GM23338 (cell line): ENCODE data around the gene B4GALT2. TPM values are rescaled to one million over a fixed set of nuclear protein-coding genes. Genes with fewer than 3 reads are reported as not detected.

ENCODE experiments used
- ATAC-seq: fragments of 200-7000 bp; cut with Tn5 transposase; 3 replicates; pipeline ENCODE4 v1.9.1; 2020
- DNase-seq: peaks from one replicate; pipeline ENCODE4 v3.0.0-alpha.2; 2015; ENCODE audit warnings: low spot score
- H2AFZ ChIP-seq: fragments of 200-600 bp; sonication (generic); 2 replicates; pipeline ENCODE4 v1.8.0; 2016; ENCODE audit warnings: antibody characterized with exemption, mild to moderate bottlenecking, moderate library complexity
- H3F3A ChIP-seq: fragments of 200-600 bp; sonication (generic); replicated peaks from 2 replicates; pipeline ENCODE4 v1.8.0; 2017; ENCODE audit warnings: antibody characterized with exemption, mixed run types, low read depth
- H3K27ac ChIP-seq: fragments of 200-600 bp; sonication (generic); 2 replicates; pipeline ENCODE4 v1.6.1; 2016; ENCODE audit warnings: low read depth
- H3K27me3 ChIP-seq: fragments of 200-600 bp; sonication (generic); 2 replicates; pipeline ENCODE4 v1.8.0; 2016; ENCODE audit warnings: mild to moderate bottlenecking, mixed run types, moderate library complexity; ENCODE audit not compliant: insufficient read depth
- H3K36me3 ChIP-seq: fragments of 200-600 bp; sonication (generic); 2 replicates; pipeline ENCODE4 v1.8.0; 2016; ENCODE audit warnings: mild to moderate bottlenecking; ENCODE audit not compliant: insufficient read depth
- H3K4me1 ChIP-seq: fragments of 200-600 bp; sonication (generic); 2 replicates; pipeline ENCODE4 v1.8.0; 2016; ENCODE audit warnings: mild to moderate bottlenecking, moderate library complexity; ENCODE audit not compliant: insufficient read depth
- H3K4me2 ChIP-seq: fragments of 200-600 bp; sonication (generic); 2 replicates; pipeline ENCODE4 v1.7.1; 2017; ENCODE audit warnings: mixed run types
- H3K4me3 ChIP-seq: fragments of 200-600 bp; sonication (generic); 2 replicates; pipeline ENCODE4 v1.6.1; 2016; ENCODE audit warnings: mixed run types
- H3K79me2 ChIP-seq: fragments of 200-600 bp; sonication (generic); replicated peaks from 2 replicates; pipeline ENCODE4 v1.8.0; 2017; ENCODE audit warnings: mild to moderate bottlenecking; ENCODE audit not compliant: insufficient read depth
- H3K9me2 ChIP-seq: fragments of 200-600 bp; sonication (generic); 2 replicates; pipeline ENCODE4 v1.8.0; 2017; ENCODE audit not compliant: insufficient read depth
- H4K20me1 ChIP-seq: fragments of 200-600 bp; sonication (generic); replicated peaks from 2 replicates; pipeline ENCODE4 v1.8.0; 2017; ENCODE audit warnings: mild to moderate bottlenecking; ENCODE audit not compliant: insufficient read depth
- H3K27ac Mint-ChIP-seq: 2 replicates; pipeline ENCODE4 v1.8.0; 2020; ENCODE audit warnings: inconsistent platforms, mild to moderate bottlenecking, moderate library complexity, mixed read lengths
- H3K27me3 Mint-ChIP-seq: 3 replicates; pipeline ENCODE4 v1.8.0; 2022; ENCODE audit warnings: low read depth, mild to moderate bottlenecking, moderate library complexity, mixed read lengths, inconsistent platforms; ENCODE audit not compliant: insufficient read depth, poor library complexity
- H3K36me3 Mint-ChIP-seq: 3 replicates; pipeline ENCODE4 v1.8.0; 2021; ENCODE audit warnings: low read depth, mild to moderate bottlenecking, inconsistent platforms, moderate library complexity, mixed read lengths
- H3K4me1 Mint-ChIP-seq: 3 replicates; pipeline ENCODE4 v1.8.0; 2020; ENCODE audit warnings: mild to moderate bottlenecking, inconsistent platforms, mixed read lengths
- H3K4me3 Mint-ChIP-seq: 3 replicates; pipeline ENCODE4 v1.8.0; 2021; ENCODE audit warnings: moderate library complexity, mild to moderate bottlenecking, inconsistent platforms, mixed read lengths
- H3K9me3 Mint-ChIP-seq: 3 replicates; pipeline ENCODE4 v1.8.0; 2020; ENCODE audit warnings: moderate library complexity, mild to moderate bottlenecking, inconsistent platforms, mixed read lengths
- NANOG ChIP-seq: IDR thresholded peaks from 2 replicates; pipeline ENCODE4 v1.6.1; 2016; ENCODE audit warnings: antibody characterized with exemption, borderline replicate concordance
- POLR2AphosphoS5 ChIP-seq: IDR thresholded peaks from 2 replicates; pipeline ENCODE4 v1.6.1; 2016; ENCODE audit warnings: antibody characterized with exemption, low read depth
- STAT1 ChIP-seq: IDR thresholded peaks from one replicate; pipeline ENCODE4 v1.6.1; 2016; ENCODE audit warnings: antibody characterized with exemption; ENCODE audit not compliant: unreplicated experiment
- ZNF114 ChIP-seq: fragments of 250-450 bp; sonication (Bioruptor Pico); IDR thresholded peaks from 2 replicates; pipeline ENCODE4 v1.5.0; 2020; ENCODE audit warnings: mild to moderate bottlenecking, moderate library complexity
- polyA plus RNA-seq: library from polyadenylated mRNA; unstranded; fragments of >200 nt; fragmentation: Nextera tagmentation; extraction: Ambion mirVana; gene quantifications from 2 replicates; pipeline ENCODE4 v1.2.1, GENCODE V29; 2016
- total RNA-seq: library from RNA; depleted of rRNA; stranded (reverse); fragments of >200 nt; shearing (Covaris generic); gene quantifications from 2 replicates; pipeline ENCODE4 v1.2.3, GENCODE V29; 2014
- TF ChIP-seq, protein P1 (sequence below): IDR thresholded peaks from 2 replicates; pipeline ENCODE4 v1.6.1; 2016; ENCODE audit warnings: antibody characterized with exemption
- TF ChIP-seq, protein P2 (sequence below): IDR thresholded peaks from one replicate; pipeline ENCODE4 v1.6.1; 2018; ENCODE audit warnings: antibody characterized with exemption; ENCODE audit not compliant: unreplicated experiment
- TF ChIP-seq, protein P3 (sequence below): fragments of 250-450 bp; sonication (Bioruptor Pico); IDR thresholded peaks from 2 replicates; pipeline ENCODE4 v1.5.0; 2020; ENCODE audit warnings: mild to moderate bottlenecking, moderate library complexity

B4GALT2 gene
- total and polyA plus RNA-seq, 2 experiments from 2014 or later, result 22.4 to 63.1 TPM

DNA sequence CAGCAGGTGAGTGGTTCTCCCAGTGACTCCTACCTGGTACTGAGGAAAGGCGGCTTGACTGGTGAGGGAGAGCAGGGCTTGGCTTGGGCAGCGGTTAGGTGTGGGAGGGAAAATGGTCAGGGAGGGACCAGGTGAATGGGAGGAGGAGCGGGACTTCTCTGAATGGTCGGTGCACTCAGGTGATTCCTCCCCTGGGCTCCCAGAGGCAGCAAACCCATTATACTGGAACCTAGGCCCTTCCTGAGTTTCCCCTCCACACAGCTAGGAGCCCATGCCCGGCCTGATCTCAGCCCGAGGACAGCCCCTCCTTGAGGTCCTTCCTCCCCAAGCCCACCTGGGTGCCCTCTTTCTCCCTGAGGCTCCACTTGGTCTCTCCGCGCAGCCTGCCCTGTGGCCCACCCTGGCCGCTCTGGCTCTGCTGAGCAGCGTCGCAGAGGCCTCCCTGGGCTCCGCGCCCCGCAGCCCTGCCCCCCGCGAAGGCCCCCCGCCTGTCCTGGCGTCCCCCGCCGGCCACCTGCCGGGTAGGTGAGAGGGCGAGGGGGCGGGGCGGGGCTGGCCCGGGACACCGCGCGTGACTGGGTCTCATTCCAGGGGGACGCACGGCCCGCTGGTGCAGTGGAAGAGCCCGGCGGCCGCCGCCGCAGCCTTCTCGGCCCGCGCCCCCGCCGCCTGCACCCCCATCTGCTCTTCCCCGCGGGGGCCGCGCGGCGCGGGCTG is 43.1 kb upstream of the B4GALT2 start:
- Mint-ChIP-seq H3K9me3 (no peaks in the 10 kb centered on the region), H3K27me3 (peaks cover 35% of the 10 kb centered on the region), H3K4me3 (peak overlapping the region; percentile 69), H3K36me3 (peaks cover 4% of the 10 kb centered on the region; the same call in 1 of the 3 replicates), H3K27ac (no peak overlapping the region), H3K4me1 (peaks cover 62% of the 10 kb centered on the region)
- peak overlapping the region; percentile 66 for H3K27ac ChIP-seq
- peak overlapping the region; percentile 97 for H3K4me2 ChIP-seq
- no peaks in the 10 kb centered on the region for H3K36me3 ChIP-seq
- 0 out of 2 replicates have a peak, but pooled peaks cover 7% of the 10 kb centered on the region for H3K79me2 ChIP-seq
- DNase-seq (peak; percentile 70), ATAC-seq (peak; percentile 5)
- TF ChIP-seq POLR2AphosphoS5 (peak; percentile 44), NANOG (no peak), STAT1 (no peak), ZNF114 (CRISPR knock-in tag) (no peak)
- TF ChIP-seq, protein P1, sequence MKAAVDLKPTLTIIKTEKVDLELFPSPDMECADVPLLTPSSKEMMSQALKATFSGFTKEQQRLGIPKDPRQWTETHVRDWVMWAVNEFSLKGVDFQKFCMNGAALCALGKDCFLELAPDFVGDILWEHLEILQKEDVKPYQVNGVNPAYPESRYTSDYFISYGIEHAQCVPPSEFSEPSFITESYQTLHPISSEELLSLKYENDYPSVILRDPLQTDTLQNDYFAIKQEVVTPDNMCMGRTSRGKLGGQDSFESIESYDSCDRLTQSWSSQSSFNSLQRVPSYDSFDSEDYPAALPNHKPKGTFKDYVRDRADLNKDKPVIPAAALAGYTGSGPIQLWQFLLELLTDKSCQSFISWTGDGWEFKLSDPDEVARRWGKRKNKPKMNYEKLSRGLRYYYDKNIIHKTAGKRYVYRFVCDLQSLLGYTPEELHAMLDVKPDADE, result no peak
- TF ChIP-seq, protein P2, sequence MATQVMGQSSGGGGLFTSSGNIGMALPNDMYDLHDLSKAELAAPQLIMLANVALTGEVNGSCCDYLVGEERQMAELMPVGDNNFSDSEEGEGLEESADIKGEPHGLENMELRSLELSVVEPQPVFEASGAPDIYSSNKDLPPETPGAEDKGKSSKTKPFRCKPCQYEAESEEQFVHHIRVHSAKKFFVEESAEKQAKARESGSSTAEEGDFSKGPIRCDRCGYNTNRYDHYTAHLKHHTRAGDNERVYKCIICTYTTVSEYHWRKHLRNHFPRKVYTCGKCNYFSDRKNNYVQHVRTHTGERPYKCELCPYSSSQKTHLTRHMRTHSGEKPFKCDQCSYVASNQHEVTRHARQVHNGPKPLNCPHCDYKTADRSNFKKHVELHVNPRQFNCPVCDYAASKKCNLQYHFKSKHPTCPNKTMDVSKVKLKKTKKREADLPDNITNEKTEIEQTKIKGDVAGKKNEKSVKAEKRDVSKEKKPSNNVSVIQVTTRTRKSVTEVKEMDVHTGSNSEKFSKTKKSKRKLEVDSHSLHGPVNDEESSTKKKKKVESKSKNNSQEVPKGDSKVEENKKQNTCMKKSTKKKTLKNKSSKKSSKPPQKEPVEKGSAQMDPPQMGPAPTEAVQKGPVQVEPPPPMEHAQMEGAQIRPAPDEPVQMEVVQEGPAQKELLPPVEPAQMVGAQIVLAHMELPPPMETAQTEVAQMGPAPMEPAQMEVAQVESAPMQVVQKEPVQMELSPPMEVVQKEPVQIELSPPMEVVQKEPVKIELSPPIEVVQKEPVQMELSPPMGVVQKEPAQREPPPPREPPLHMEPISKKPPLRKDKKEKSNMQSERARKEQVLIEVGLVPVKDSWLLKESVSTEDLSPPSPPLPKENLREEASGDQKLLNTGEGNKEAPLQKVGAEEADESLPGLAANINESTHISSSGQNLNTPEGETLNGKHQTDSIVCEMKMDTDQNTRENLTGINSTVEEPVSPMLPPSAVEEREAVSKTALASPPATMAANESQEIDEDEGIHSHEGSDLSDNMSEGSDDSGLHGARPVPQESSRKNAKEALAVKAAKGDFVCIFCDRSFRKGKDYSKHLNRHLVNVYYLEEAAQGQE, result no peak
- H2AFZ ChIP-seq, result peak overlapping the region; percentile 78; the same call in 1 of the 2 replicates
- H3K9me2 ChIP-seq, result no peaks in the 10 kb centered on the region
- peaks cover 32% of the 10 kb centered on the region for H3F3A ChIP-seq
- H3K4me3 ChIP-seq, result peak overlapping the region; percentile 69
- H3K4me1 ChIP-seq, result peaks cover 42% of the 10 kb centered on the region
- peaks cover 8% of the 10 kb centered on the region for H3K27me3 ChIP-seq
- H4K20me1 ChIP-seq, result peaks cover 16% of the 10 kb centered on the region

DNA sequence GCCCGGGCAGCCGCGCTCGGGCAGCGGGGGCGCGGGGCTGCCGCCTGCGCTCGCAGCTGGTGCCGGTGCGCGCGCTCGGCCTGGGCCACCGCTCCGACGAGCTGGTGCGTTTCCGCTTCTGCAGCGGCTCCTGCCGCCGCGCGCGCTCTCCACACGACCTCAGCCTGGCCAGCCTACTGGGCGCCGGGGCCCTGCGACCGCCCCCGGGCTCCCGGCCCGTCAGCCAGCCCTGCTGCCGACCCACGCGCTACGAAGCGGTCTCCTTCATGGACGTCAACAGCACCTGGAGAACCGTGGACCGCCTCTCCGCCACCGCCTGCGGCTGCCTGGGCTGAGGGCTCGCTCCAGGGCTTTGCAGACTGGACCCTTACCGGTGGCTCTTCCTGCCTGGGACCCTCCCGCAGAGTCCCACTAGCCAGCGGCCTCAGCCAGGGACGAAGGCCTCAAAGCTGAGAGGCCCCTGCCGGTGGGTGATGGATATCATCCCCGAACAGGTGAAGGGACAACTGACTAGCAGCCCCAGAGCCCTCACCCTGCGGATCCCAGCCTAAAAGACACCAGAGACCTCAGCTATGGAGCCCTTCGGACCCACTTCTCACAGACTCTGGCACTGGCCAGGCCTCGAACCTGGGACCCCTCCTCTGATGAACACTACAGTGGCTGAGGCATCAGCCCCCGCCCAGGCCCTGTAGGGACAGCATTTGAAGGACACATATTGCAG is 42.4 kb upstream of the B4GALT2 start:
- Histone ChIP-seq H3F3A (peaks cover 32% of the 10 kb centered on the region), H3K4me3 (peak overlapping the region; percentile 70), H2AFZ (no peak overlapping the region), H3K27me3 (peaks cover 8% of the 10 kb centered on the region), H3K4me1 (peaks cover 42% of the 10 kb centered on the region), H3K79me2 (0 out of 2 replicates have a peak, but pooled peaks cover 7% of the 10 kb centered on the region), H3K4me2 (peak overlapping the region; percentile 97), H3K36me3 (no peaks in the 10 kb centered on the region), H4K20me1 (peaks cover 16% of the 10 kb centered on the region), H3K9me2 (no peaks in the 10 kb centered on the region), H3K27ac (no peak overlapping the region)
- Mint-ChIP-seq H3K36me3 (peaks cover 4% of the 10 kb centered on the region; the same call in 1 of the 3 replicates), H3K27ac (no peak overlapping the region), H3K27me3 (peaks cover 31% of the 10 kb centered on the region), H3K4me1 (peaks cover 59% of the 10 kb centered on the region), H3K4me3 (peak overlapping the region; percentile 81), H3K9me3 (no peaks in the 10 kb centered on the region)
- ATAC-seq (peak; percentile 18), DNase-seq (peak; percentile 85)
- TF ChIP-seq, protein P3, sequence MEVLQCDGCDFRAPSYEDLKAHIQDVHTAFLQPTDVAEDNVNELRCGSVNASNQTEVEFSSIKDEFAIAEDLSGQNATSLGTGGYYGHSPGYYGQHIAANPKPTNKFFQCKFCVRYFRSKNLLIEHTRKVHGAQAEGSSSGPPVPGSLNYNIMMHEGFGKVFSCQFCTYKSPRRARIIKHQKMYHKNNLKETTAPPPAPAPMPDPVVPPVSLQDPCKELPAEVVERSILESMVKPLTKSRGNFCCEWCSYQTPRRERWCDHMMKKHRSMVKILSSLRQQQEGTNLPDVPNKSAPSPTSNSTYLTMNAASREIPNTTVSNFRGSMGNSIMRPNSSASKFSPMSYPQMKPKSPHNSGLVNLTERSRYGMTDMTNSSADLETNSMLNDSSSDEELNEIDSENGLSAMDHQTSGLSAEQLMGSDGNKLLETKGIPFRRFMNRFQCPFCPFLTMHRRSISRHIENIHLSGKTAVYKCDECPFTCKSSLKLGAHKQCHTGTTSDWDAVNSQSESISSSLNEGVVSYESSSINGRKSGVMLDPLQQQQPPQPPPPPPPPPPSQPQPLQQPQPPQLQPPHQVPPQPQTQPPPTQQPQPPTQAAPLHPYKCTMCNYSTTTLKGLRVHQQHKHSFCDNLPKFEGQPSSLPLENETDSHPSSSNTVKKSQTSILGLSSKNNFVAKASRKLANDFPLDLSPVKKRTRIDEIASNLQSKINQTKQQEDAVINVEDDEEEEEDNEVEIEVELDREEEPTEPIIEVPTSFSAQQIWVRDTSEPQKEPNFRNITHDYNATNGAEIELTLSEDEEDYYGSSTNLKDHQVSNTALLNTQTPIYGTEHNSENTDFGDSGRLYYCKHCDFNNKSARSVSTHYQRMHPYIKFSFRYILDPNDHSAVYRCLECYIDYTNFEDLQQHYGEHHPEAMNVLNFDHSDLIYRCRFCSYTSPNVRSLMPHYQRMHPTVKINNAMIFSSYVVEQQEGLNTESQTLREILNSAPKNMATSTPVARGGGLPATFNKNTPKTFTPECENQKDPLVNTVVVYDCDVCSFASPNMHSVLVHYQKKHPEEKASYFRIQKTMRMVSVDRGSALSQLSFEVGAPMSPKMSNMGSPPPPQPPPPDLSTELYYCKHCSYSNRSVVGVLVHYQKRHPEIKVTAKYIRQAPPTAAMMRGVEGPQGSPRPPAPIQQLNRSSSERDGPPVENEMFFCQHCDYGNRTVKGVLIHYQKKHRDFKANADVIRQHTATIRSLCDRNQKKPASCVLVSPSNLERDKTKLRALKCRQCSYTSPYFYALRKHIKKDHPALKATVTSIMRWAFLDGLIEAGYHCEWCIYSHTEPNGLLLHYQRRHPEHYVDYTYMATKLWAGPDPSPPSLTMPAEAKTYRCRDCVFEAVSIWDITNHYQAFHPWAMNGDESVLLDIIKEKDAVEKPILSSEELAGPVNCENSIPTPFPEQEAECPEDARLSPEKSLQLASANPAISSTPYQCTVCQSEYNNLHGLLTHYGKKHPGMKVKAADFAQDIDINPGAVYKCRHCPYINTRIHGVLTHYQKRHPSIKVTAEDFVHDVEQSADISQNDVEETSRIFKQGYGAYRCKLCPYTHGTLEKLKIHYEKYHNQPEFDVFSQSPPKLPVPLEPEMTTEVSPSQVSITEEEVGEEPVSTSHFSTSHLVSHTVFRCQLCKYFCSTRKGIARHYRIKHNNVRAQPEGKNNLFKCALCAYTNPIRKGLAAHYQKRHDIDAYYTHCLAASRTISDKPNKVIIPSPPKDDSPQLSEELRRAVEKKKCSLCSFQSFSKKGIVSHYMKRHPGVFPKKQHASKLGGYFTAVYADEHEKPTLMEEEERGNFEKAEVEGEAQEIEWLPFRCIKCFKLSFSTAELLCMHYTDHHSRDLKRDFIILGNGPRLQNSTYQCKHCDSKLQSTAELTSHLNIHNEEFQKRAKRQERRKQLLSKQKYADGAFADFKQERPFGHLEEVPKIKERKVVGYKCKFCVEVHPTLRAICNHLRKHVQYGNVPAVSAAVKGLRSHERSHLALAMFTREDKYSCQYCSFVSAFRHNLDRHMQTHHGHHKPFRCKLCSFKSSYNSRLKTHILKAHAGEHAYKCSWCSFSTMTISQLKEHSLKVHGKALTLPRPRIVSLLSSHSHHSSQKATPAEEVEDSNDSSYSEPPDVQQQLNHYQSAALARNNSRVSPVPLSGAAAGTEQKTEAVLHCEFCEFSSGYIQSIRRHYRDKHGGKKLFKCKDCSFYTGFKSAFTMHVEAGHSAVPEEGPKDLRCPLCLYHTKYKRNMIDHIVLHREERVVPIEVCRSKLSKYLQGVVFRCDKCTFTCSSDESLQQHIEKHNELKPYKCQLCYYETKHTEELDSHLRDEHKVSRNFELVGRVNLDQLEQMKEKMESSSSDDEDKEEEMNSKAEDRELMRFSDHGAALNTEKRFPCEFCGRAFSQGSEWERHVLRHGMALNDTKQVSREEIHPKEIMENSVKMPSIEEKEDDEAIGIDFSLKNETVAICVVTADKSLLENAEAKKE (CRISPR knock-in tag), result no peak
